GM19438 (cell line): ENCODE measurements around the gene IRS1.

Source experiments
- ATAC-seq: cut with Tn5 transposase; IDR thresholded peaks from one replicate; pipeline ENCODE4 v1.9.1; 2021; ENCODE audit warnings: low read depth; ENCODE audit not compliant: unreplicated experiment

IRS1 gene

GRCh38 chr2:226699321-226699720, 100.3 kb downstream of the IRS1 start:
- ATAC-seq: no peak

GRCh38 chr2:226698671-226699070, 100.9 kb downstream of the IRS1 start:
- no peak for ATAC-seq

DNA sequence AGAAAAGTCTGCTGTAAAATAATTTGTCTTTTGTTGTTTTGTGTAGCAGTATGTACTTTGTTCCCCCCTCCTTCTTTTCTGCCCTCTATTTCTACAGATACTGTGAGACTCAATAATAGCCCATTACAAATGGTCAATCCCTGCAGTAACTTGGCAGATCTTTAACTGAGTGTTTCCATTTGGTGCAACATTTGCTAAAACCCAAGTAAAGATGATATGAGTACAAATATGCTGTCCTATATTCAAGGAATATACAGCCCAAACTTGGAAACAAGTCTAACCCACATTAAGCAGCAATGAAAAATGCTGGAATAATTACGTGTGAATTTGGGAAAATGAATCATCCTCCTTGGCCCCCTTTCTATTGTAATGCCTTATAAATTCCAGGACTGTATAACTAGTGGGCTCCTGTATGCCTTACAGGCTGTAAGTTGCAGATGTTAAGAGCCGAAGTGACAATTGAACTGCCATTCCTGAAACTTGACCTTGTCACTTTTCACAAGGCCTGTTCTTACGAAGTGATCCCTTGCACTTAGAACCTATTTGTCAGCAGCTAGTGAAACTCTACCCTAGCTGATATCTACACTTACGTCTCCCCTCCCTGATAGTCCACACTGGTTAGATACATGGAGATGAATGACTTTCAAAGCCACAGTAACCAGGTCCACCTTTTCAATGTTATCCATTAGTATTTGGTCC, 104.9 kb downstream of the IRS1 start:
- no peak for ATAC-seq

DNA sequence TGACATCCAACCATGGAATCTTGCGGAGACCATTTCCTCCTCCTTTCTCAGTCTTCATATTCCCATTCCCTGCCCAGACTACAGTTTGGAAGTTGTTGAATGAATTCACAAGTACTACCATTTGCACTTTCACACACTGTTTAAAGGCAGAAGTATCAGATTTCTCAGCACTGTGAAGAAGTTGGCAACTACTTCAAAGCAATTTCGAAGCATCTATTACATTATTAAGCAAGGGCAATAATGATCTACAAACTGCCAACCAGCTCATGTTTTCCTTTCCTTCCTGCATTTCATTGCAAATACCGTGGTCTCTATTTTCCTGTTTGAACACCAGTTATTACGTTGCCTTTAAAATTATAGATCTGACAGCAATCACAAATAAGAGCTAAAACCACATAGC, 105.5 kb downstream of the IRS1 start:
- no peak for ATAC-seq

- no peak for ATAC-seq
Observed at GRCh38 chr2:226693521-226693920, 106.1 kb downstream of the IRS1 start.

- ATAC-seq: no peak
Observed at GRCh38 chr2:226692521-226693126, 107.0 kb downstream of the IRS1 start.

GRCh38 chr2:226691255-226691654, 108.4 kb downstream of the IRS1 start:
- ATAC-seq: no peak

DNA sequence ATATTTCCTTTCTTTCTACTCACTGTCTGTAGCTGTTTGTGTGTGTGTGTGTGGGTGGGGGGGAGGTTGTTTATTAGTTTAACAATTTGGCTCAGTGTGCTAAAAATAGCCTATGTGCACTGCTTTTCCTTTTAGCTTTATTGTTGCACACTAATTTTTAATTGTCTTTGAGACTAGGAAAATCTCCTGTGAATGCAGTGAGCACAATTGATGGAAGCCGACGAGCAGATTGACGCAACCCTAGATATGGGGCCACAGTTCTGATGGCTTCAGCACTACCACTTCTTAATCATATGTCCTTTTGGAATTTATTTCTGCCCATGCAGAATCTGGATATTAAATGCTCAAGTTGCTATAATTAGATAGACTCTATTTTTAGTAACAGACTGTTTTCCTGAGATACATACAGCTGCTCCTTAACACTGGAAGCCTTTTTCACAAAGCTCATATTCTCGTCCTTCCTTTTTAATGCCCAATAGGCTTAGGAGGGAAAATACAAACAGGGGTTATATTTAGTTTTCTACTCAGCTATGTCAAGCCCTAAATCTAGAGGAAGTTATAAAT, 109.1 kb downstream of the IRS1 start:
- ATAC-seq: no peak

GRCh38 chr2:226687641-226688253, 111.9 kb downstream of the IRS1 start:
- no peak for ATAC-seq

DNA sequence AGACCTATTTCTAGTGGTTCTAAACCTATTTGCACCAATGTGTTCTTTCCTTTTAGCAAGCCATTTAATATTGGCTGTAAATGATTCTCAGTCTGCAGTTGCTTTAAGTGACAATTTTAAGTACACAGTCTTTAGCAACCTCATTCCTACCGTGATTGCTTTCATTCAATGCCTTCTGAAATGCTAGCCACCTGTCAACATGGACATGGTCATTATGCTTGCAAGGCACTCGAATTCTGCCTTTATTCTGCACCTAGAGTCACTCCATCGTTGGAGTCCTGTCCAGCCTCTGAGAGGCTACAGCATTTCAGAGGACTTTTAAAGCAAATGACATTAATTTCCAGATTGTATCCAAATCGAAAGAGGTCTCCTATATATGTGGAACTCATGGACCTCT, 115.1 kb downstream of the IRS1 start:
- ATAC-seq: no peak

GRCh38 chr2:226683944-226684562, 115.6 kb downstream of the IRS1 start:
- ATAC-seq: no peak

GRCh38 chr2:226683196-226683595, 116.4 kb downstream of the IRS1 start:
- no peak for ATAC-seq
